Lung microvascular endothelial cell (primary cell): ENCODE results near the gene TTYH2. TPM values are rescaled to one million over a fixed set of nuclear protein-coding genes. Genes with fewer than 3 reads are reported as not detected.

ENCODE experiments used
- DNase-seq, 2 donors: peaks; one replicate each; pipeline versions ENCODE4 v3.0.0 to v3.0.0-alpha.2; 2010; ENCODE audit warnings: low read depth in 2 of 2
- total RNA-seq: library from RNA; depleted of rRNA; stranded (reverse); fragments of >200 nt; gene quantifications from 2 replicates; pipeline ENCODE4 v1.2.1, GENCODE V29; 2014

TTYH2 gene
- total RNA-seq, 1 donor from 2014 or later, result 0.40 TPM

- DNase-seq, result no peak
Measured at GRCh38 chr17:74235040-74235581, 21.7 kb downstream of the TTYH2 start.

GRCh38 chr17:74235911-74236371 lies 22.6 kb downstream of the TTYH2 start:
- DNase-seq, result no peak

GRCh38 chr17:74237321-74237720 lies 23.9 kb downstream of the TTYH2 start:
- no peak for DNase-seq

GRCh38 chr17:74239172-74239571 lies 25.8 kb downstream of the TTYH2 start:
- DNase-seq, result no peak

- DNase-seq, result no peak
Measured at GRCh38 chr17:74240618-74241205, 27.3 kb downstream of the TTYH2 start.

- no peak for DNase-seq
Measured at GRCh38 chr17:74241431-74241830, 28.1 kb downstream of the TTYH2 start.

- DNase-seq, result no peak
Measured at GRCh38 chr17:74241847-74242246, 28.5 kb downstream of the TTYH2 start.

GRCh38 chr17:74243013-74243755 lies 29.8 kb downstream of the TTYH2 start:
- DNase-seq, result no peak

- no peak for DNase-seq
Measured at GRCh38 chr17:74244128-74244527, 30.8 kb downstream of the TTYH2 start.

- DNase-seq, result no peak
Measured at GRCh38 chr17:74244548-74244947, 31.2 kb downstream of the TTYH2 start.

GRCh38 chr17:74245145-74245831 lies 31.9 kb downstream of the TTYH2 start:
- no peak for DNase-seq

GRCh38 chr17:74245871-74246270 lies 32.5 kb downstream of the TTYH2 start:
- DNase-seq, result no peak

- DNase-seq, result no peak
Measured at GRCh38 chr17:74249590-74250270, 36.4 kb downstream of the TTYH2 start.

GRCh38 chr17:74250324-74250995 lies 37.1 kb downstream of the TTYH2 start:
- no peak for DNase-seq

GRCh38 chr17:74251051-74251450 lies 37.7 kb downstream of the TTYH2 start:
- DNase-seq, result no peak

- DNase-seq, result no peak
Measured at GRCh38 chr17:74251569-74251968, 38.2 kb downstream of the TTYH2 start.

GRCh38 chr17:74252211-74252610 lies 38.8 kb downstream of the TTYH2 start:
- no peak for DNase-seq

GRCh38 chr17:74253036-74253435 lies 39.7 kb downstream of the TTYH2 start:
- DNase-seq, result no peak

- DNase-seq, result no peak
Measured at GRCh38 chr17:74257311-74257710, 43.9 kb downstream of the TTYH2 start.

- no peak for DNase-seq
Measured at GRCh38 chr17:74259667-74260524, 46.5 kb downstream of the TTYH2 start.
